NOMO-1 treated with dmso at 0.1 percent for 144 hours (cell line): ENCODE data around the gene NCAM1.

ENCODE experiments used
- DNase-seq: peaks from one replicate; lab custom pipeline; 2025; ENCODE audit not compliant: unreplicated experiment; lab: John Stamatoyannopoulos, UW

Gene NCAM1

DNA sequence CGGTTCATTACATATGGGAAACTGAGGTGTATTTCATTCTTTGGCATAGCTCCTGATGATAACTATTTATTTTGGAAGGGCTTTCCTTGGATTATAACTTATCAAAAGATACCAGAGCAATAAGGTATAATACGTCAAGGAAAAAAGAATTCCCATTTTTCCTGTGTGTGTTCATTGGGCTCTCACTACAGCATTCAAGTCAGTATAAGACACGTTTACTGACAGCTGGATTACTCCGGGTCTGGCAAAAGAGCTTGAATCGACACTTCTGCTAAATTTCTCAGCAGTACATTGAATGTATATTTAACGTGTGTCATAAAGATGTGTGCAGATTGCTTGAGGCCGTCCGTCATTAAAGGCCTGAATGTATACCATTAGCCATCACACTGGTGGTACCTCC, 163.4 kb downstream of the NCAM1 start:
- DNase-seq: no peak

DNA sequence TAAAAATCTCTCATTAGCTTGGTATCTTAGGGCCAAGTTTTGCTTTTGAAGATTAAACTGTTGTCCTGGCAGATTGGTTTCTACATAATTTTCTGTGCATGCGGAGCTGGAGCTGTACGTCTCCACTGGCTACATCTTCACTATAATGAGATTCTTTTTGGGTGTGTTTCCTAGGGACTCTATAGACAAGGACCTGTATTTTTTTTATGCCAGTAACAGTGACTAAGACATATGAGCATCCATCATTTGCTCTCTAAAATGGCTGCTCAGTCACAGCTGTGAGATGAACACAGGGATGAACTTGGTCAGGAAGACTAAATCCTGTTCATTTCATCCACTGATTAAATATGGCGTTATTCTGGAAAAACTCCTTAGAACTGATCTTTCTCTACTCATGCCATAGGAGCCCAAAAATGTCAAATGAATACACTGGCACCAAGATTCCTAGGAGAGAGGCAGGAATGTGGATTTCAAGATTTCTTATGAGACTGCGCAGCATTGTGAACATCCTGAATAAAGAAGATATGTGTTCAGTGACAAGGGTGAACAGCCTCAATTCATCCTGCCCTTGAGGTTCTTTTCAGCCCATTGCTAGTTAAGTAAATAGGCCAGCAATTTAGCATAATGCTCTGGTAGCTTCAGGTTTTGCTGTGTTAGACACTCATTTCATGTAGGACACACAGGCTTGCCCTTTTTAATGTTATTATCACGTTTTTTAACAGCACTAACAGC, 168.2 kb downstream of the NCAM1 start:
- no peak for DNase-seq

DNA sequence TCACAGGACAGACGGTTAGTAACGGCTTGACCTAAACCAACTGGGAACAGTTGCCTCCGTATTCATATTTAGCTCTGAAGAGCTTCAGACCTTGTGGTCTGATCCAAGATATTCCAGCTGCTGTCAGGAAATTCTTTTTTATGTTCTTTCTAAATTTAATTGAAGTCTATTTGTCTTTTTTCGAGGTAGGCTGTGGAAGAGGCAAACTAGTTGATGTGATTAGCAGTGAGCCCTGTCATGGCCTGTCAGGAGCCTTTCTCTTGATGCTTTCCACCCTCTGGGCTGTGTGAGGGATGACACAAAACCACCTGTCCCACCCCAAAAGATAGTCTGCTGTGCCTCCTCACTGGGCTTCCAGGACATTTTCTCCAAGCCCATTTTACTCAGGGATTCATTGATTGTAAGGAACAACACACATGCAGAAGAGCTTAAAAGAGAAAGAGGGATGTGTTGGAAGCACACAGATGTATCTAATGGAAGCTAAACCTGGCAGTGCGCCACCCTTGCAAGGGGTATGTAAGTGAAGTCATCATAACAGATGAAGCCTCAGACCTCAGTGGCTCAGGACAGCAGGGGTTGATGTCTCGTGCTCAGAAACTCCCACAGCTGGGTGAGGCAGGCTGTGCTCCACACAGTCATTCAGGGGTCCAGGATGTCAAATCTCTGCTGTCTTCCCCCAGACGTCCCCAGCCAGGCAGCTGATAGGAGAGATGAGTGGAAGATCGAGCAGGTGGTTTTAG, 170.0 kb downstream of the NCAM1 start:
- no peak for DNase-seq

DNA sequence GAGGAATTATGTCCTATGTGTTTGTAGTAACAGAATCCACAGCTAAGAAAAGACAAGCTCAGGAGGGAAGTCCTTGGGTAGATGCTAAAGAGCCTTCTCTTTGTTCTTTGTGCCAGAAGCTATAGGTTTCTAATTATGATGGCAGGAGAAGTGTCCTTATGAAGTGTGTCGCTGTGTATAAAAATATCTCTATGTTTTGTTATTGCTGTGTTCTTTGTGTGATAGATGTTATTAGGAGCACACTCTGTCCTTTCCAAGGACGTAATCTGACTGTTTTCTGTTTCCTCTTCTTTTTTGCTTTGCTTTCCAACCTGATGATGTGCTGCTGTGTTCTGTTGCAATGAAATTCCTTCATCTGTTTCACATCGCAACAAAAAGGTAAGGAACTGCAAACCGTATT, 171.9 kb downstream of the NCAM1 start:
- DNase-seq: no peak

DNA sequence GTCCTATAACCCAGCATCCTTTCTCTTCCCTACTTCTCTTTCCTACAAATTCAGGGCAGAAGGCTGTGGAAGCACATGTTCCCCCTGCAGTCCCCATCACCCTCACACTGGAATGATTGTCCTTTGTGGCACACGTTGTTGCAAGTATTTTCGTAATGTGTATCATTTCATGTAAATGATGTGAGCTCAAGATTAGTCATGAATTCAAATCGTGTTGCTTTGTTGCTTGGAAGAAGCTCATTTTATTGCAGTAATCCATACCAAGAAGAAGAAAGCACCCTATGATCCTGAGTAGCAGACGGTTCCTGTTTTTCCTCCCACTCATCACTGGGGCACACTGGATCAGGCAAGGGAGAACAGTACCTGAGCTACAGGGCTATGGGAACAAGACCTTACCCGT, 173.4 kb downstream of the NCAM1 start:
- no peak for DNase-seq

DNA sequence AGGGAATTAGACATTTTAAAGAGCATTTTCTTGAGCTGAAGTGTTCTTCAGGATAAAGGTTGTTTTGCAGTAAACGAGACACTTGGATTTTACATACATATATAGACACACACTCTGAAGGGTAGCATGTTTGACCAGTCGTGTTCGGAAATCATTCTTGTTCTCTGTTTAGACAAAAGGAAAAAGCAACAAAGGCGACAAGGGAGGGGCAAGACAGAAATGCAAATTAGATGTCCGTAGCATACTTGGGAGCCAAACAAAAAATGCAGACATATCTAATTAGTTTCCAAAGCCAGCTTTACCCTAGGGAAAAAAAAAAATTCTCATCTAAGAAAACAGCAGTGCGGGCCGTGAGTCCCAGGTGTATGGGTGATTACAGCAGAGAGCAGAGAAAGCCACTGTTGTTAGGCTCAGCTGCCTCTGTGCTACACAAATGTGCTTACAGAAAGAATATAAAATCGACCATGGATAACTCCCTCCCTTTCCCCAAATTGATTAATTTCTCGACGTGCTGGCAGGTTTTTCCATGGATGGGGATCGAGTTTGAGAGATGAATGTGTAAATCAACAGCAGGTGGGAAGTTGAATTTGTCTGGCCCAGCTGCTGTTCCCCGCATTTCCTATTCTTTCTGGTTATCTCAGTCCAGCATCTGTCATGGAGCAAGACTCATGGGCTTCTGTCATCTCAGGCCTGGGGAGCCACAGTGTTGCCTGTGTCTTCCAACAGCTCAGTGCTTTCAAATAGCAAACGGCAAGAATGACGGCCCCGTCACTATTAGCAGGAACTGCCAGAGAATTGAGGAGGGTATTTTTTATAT, 176.7 kb downstream of the NCAM1 start:
- DNase-seq: no peak

DNA sequence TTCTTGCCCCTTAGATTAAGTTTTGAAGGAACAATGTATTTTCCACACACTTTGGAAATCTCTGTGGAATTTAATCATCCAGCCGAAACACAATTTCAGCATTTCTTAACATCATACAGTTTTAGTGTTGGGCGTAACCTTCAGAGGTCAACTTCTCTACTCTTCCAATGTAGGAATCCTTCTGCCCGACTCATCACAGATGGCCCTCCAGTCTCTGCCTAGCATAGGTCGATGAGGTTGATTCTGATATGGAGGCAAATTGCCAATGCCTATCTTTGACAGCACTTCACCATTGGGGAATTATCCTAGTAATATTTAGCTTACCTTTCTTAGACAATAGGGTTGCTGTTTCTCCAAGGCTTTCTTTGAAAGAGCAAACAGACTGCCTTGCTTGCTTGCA, 177.5 kb downstream of the NCAM1 start:
- no peak for DNase-seq

DNA sequence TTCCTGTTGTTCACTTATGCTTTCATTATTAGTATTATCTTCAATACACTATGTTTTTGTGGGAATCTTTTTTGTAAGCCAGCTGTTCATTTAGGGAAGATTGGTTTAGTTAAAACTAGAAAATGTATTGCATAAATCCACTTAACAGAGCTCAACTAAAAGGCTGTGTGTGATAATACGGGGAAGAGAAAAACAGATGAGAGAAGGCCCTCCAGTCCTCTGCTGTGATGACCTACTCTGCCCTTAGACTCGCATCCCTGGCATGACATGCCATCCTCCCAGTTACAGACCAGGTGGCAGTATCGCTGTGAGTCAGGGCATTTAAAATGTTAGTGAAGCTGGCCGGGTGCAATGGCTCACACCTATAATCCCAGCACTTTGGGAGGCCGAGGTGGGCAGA, 179.8 kb downstream of the NCAM1 start:
- DNase-seq: no peak

DNA sequence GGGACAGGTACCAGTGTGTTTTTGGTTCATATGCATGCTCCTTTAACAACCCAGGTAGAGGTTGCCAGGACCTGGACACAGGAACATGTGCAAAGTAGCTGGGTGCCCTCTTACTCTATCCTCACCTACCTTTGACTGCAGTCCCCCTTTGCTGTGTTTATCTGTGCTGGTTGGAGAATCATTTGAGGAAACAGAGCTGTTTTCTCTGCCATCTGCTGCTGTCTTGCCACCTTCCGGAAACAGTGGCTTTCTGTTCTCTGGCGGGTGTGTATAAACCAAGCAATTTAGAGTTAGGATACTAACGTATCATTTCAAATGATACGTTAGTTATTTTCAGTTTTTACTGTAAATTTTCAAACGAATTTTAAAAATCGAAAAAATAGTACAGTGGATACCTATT, 181.3 kb downstream of the NCAM1 start:
- DNase-seq: no peak

DNA sequence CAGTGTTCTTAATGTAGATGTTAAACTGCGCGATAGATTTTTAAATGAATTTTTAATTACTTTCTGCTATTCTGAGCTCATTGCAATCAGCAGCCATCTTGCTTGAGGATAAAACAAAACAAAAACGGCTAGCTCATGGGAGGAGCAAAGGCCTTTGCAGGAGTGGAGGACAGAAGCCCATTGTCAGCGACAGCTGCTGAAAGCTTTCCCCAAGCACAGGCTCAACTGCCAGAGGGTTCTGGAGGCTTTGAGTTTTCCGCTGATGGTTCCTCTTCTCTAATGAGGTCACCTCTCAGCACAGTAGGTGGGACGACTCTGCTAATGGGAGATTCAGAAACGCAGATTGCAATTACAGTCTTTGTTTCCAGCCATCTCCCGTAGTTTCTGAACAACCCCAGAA, 186.0 kb downstream of the NCAM1 start:
- no peak for DNase-seq

DNA sequence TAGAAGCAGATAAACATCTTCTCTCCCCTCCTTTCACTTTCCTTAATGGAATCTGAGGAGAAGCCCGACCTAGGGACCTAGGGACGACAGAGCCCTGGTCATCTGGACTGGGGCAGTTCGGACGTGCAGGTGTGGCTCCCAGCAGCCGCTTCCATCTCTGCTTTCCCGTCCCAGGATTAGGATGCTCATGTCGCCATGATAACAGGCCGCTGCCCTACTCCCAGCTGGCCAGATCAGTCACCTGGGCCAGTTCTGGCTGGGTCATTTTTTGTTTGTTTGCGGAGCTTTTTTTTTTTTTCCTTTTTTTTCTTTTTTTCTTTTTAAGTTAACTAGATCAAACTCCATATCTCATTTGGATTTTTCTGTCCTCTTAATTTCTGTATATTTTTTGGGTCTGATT, 186.9 kb downstream of the NCAM1 start:
- no peak for DNase-seq

DNA sequence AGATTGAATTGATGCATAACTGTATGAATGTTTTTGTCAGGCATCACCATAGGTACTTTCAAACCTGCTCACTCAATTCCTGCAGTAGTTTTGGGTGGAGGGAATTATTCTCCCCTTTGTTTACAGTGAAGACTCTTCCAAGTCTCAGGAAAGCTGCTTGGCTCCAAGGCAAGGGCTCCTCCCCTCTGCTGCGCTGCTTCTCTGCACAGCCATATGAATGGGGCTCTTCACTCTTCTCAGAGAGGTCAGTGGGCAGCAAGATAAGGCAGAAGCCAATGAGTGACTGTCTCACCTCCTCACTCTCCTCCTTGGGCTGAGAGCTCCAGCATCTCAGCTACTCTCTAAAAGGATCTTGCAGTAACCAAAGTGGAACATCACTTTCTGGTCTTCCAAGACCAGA, 187.4 kb downstream of the NCAM1 start:
- no peak for DNase-seq

DNA sequence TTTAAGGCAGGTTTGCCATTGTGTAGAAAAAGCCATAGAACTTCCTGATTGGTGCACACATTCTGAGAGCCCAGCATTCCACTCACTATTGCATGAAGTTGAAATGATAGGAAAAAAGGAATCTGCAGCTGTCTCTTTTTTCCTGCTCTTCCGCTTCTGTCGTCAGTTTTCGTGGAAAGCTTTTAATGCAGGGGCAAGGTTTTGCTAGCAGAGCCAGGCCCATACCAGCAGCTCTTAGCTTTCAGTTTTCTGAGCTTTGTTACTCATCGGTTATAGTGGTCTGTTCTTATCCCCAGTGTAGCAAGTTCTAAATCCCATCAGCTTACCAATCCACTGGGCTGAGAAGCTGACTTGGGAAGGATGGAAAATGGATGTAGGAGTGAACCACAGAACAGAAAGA, 190.3 kb downstream of the NCAM1 start:
- DNase-seq: no peak

DNA sequence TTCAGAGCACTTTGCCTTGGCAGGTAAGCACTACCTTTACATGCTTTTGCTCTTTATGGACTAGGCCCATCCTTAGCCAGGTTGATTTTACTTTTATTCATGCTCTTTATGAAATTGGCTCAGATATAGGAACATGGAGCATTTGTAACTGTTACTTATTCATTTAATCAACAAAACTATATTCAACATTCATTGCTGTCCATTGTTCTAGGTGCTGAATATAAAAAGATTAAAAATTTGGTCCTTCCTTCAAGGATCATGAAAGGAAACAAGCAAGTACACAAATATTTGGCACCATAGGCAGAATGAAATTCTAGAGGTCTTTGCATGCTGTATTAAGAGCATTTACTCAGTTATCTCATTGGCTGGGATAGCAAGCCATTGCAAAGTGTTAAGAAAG, 191.3 kb downstream of the NCAM1 start:
- DNase-seq: no peak

DNA sequence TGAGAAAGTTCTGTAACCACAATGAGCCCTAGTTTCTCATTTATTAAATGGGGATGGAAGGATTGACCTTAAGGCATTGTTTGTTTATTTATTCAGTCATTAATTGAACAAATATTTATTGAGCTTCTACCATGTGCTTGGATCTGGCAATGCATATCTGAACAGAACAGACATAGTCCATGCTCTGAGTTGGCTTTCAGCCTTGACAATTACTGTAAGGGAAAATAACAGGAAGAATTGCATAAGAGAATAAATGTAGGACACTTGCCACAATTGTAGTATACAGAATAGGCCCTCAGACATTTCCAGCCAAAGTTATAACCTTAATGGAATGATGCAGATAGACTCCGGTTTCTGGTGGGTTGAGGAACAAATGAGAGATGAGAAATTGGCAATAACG, 192.6 kb downstream of the NCAM1 start:
- no peak for DNase-seq

DNA sequence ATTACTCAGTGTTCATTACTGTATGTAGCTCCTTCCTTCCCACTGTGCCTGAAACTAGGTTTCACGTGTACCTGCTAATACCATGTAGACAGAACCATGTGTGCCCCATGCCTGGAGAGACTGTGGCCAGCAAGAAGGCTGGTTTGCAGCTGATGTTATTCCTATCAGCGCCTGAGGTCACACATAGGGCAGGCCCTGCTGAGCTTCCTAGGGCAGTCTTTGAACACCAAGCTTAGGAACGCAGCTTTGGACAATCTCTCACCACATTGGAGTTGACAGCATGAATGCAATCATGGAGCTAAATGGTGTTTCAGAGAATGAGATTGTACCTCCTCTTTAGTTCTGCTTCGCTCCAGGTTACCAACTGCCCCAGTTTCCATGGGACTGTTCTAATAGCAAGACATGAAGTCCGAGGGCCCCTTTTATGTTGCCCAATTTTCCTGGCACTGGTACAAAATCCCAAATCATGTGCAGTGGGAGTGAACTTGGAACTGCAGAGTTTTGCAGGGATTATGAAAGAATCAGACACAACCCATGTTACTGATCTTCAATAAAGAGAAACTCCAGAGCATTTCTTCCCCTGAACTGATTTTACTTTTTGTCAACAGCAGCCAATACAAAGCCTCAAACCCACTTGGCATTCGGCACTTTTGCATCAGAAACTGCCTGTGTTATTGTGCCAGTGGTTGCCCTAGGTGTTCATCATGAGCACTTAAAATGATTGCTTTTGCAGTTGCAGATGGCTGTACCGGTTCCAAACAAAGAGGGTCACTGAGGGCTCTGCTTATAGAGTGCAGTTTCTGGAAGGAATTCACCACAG, 199.0 kb downstream of the NCAM1 start:
- no peak for DNase-seq

DNA sequence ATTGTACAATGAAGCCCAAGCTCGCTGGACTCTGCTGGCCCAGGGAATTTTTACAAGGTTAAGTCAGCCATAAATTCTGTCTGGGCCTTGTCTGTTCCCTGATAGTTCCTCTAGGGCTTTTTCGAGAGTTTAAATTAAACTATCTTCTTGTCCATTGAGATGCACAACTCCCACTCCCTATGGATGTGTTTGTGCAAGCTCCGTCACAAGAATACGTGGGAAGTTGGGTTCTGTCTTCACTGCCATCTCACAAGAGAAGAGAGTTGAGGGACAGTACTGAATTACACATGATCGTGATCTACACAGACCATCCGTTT, 199.5 kb downstream of the NCAM1 start:
- DNase-seq: no peak

DNA sequence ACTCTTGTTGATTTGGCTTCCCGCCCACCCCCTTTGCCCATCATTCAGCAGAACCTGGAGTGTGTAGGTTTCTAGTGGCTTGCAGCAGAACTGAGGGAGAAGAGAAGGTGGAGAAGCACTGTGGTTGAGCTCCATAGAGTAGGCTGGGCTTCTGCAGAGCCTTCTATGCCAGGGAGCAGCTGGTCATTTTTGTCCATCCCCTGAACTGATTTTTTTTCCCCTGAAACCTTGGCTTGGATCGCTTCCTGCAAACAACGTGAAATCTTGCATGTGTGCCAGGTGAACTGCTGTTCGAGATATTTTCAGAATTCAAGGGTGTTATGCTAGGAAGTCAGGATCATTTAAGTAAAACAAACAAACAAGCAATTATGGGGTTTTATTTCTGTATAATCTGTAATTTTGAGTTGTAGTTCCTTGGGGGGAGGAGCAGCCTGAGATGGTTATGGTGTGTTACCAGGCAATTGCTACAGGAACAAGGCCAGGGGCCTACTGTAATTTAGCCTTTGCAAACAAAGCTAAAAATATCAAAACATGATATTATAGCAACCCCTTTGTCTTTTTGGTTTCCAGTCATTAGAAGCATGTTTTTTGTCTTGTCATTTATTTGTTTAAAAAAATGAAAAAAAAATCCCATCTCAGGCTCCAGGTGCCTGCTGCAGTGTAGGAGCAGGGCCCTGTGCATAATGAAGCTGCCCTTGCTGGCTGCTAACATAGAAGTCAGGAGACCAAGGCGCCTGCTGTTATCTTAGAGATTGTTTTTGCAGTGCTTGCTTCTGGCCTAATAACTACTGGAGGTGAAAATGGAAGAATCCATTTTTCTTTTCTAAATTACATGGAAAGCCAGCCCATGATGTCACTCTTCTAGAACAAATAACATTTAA, 200.7 kb downstream of the NCAM1 start:
- DNase-seq: no peak

DNA sequence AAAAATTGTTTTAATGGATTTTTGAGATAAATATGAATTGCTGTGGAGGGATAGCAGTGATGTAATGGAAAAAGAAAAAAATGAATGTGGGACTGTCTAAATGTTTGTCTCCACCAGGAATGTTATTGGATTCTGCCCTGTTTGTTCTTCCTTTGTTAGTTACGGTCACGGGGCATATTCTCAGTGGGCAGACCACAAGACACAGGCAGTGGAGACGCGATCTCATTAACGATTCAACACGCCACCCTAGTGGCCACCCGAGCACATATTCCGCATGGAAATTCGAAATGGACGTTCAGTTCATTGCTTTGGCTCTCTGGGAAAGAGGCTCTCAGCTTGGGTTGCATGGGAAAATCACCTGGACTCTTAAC, 201.4 kb downstream of the NCAM1 start:
- DNase-seq: no peak

DNA sequence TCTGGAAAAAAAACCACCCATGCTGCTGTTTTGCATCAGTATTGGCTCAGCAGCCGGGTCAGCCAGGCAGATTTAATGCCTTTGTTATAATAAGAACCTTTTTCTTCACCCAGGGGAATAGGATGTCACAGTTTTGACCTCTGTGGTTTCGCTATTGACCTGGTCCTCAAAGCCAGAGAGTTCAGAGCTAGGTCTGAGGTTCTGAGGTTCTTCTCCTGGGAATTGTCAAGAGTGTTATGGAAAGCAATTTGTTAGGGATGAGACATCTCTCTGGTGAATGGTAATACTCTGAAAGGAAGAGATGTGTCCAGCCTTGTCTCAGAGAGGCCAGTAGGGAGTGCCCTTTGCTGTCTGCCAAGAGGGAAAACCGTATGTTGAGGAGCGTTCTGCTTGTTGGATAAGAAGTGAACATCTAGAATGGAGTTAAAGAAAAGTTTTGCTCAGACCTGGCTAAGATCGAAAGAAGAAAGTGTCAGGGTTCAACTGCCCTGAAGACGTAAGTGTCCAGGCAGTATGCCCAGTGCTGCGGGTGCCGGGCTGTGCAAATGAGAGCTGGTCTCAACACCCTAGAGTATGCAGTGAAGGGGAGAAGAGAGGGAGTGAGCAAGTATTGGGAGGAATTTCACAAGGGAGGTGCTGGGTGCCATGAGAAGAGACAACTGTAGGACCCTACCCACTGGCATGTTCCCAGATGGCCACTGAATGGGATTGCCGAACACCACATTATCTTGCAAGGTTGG, 202.2 kb downstream of the NCAM1 start:
- DNase-seq: no peak
